ENCODE results near the gene RSPO3.
"Not testable (repeated sequence)": the region's sequence is repeated elsewhere in the genome, so short reads cannot be mapped to it uniquely, and the experiment has no call there.

RSPO3 gene

GRCh38 chr6:127207591-127208120, 89.2 kb downstream of the RSPO3 start:
- DNase-seq: no peak

GRCh38 chr6:127210725-127211124, 92.3 kb downstream of the RSPO3 start:
- no peak for DNase-seq

GRCh38 chr6:127212376-127212775, 93.9 kb downstream of the RSPO3 start:
- DNase-seq: no peak

GRCh38 chr6:127214032-127214431, 95.6 kb downstream of the RSPO3 start:
- DNase-seq: not testable (repeated sequence)

GRCh38 chr6:127214531-127214930, 96.1 kb downstream of the RSPO3 start:
- DNase-seq: not testable (repeated sequence)

- DNase-seq: no peak
These were observed 97.5 kb downstream of the RSPO3 start for GRCh38 chr6:127215931-127216330.

- DNase-seq: no peak
These were observed 98.6 kb downstream of the RSPO3 start for GRCh38 chr6:127216810-127217789.

GRCh38 chr6:127219869-127220268, 101.4 kb downstream of the RSPO3 start:
- no peak for DNase-seq

- DNase-seq: no peak
These were observed 102.7 kb downstream of the RSPO3 start for GRCh38 chr6:127221201-127221600.

GRCh38 chr6:127222418-127222817, 103.9 kb downstream of the RSPO3 start:
- DNase-seq: no peak

- DNase-seq: no peak
These were observed 107.0 kb downstream of the RSPO3 start for GRCh38 chr6:127225497-127225896.

- DNase-seq: not testable (repeated sequence)
These were observed 115.3 kb downstream of the RSPO3 start for GRCh38 chr6:127233819-127234218.

- no peak for DNase-seq
These were observed 125.0 kb downstream of the RSPO3 start for GRCh38 chr6:127243501-127243900.

All from eye (tissue), 1 donor.